ENCODE data around the gene LPCAT4.

LPCAT4 gene

GRCh38 chr15:34336231-34336990 is 30.6 kb downstream of the LPCAT4 start:
- no peak for TF ChIP-seq CTCF (conservative IDR thresholded peaks at IDR 0.05; ENCODE audit: low read depth)
- ChIA-PET POLR2A (ENCODE audit: low non-redundant PET) (no interaction called here), CTCF (no interaction called here)
- no peak for DNase-seq (ENCODE audit: low spot score)
- H3K27ac ChIP-seq = peak overlapping the region; percentile 80; the same call in 1 of the 2 replicates

GRCh38 chr15:34335176-34336032 is 31.6 kb downstream of the LPCAT4 start:
- POLR2A ChIA-PET (ENCODE audit: low non-redundant PET) = no interaction called here
- no peak for DNase-seq (ENCODE audit: low spot score)
- CTCF ChIA-PET = no interaction called here
- no peak overlapping the region for H3K27ac ChIP-seq
- TF ChIP-seq CTCF (conservative IDR thresholded peaks at IDR 0.05; ENCODE audit: low read depth) = no peak

- no peak for TF ChIP-seq CTCF (conservative IDR thresholded peaks at IDR 0.05; ENCODE audit: low read depth)
- CTCF ChIA-PET = no interaction called here
- no peak overlapping the region for H3K27ac ChIP-seq
- no peak for DNase-seq (ENCODE audit: low spot score)
- POLR2A ChIA-PET (ENCODE audit: low non-redundant PET) = no interaction called here
Measured at GRCh38 chr15:34334672-34335071, 32.3 kb downstream of the LPCAT4 start.

GRCh38 chr15:34332553-34333120 is 34.4 kb downstream of the LPCAT4 start:
- POLR2A ChIA-PET (ENCODE audit: low non-redundant PET) = no interaction called here
- no peak overlapping the region for H3K27ac ChIP-seq
- CTCF ChIA-PET = no interaction called here
- no peak for TF ChIP-seq CTCF (conservative IDR thresholded peaks at IDR 0.05; ENCODE audit: low read depth)
- no peak for DNase-seq (ENCODE audit: low spot score)

GRCh38 chr15:34331809-34332208 is 35.2 kb downstream of the LPCAT4 start:
- no peak overlapping the region for H3K27ac ChIP-seq
- CTCF ChIA-PET = no interaction called here
- POLR2A ChIA-PET (ENCODE audit: low non-redundant PET) = no interaction called here
- no peak for DNase-seq (ENCODE audit: low spot score)
- no peak for TF ChIP-seq CTCF (conservative IDR thresholded peaks at IDR 0.05; ENCODE audit: low read depth)

GRCh38 chr15:34330279-34330678 is 36.7 kb downstream of the LPCAT4 start:
- TF ChIP-seq CTCF (conservative IDR thresholded peaks at IDR 0.05; ENCODE audit: low read depth) = no peak
- no peak overlapping the region for H3K27ac ChIP-seq
- ChIA-PET POLR2A (ENCODE audit: low non-redundant PET) (no interaction called here), CTCF (interaction anchor here (0.9 to 2.3 kb wide), 3 partner anchors 13 to 49 kb away, joined by 4 to 9 read pairs (median 4); partner anchors contain the start of genes LPCAT4, NOP10 and NUTM1)
- no peak for DNase-seq (ENCODE audit: low spot score)
